Measurements from ENCODE around the gene PLA2G6.
"Not testable (repeated sequence)": the region's sequence is repeated elsewhere in the genome, so short reads cannot be mapped to it uniquely, and the experiment has no call there.

The PLA2G6 gene

DNA sequence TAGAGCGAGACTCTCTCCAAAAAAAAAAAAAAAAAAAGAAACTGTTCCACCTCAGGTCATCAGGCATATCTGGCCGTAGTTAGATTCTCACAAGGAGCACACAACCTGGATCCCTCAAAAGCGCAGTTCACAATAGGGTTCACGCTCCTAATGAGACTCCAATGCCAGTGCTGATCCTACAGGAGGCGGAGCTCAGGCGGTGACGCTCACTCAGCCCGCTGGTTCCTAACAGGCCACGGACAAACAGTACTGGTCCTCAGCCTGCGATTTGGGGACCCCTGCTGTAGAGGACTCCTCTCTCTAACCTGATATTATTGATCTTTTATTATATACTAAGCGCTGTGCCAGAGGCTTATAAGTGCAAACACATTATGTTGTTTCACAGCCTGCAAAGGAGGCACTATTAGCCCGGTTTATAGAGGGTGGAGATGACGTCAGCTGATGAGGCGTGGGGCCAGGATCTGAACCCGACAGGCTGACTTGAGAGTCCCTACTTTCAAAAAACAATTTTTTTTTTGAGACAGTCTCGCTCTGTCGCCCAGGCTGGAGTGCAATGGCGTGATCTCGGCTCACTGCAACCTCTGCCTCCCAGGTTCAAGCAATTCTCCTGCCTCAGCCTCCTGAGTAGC, 15.3 kb upstream of the PLA2G6 start:
- in situ Hi-C loops (cut with MboI; ENCODE audit: low sequenced_read_pairs), result no loop called here

DNA sequence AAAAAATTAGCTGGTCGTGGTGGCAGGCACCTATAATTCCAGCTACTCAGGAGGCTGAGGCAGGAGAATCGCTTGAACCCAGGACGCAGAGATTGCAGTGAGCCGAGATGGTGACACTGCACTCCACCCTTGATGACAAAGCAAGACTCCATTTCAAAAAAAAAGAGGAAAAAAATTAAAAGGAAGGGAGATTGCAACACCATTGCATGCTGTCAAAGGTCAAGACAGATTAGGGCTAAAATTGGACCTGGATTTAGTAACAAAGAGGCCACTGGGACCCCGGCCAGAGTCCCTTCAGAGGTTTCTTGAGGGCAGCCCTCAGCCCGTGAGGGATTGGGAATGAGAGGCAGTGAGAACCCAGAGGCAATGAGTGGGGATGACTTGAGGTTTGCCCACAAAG, 11.9 kb upstream of the PLA2G6 start:
- in situ Hi-C loops (cut with MboI; ENCODE audit: low sequenced_read_pairs), result no loop called here

DNA sequence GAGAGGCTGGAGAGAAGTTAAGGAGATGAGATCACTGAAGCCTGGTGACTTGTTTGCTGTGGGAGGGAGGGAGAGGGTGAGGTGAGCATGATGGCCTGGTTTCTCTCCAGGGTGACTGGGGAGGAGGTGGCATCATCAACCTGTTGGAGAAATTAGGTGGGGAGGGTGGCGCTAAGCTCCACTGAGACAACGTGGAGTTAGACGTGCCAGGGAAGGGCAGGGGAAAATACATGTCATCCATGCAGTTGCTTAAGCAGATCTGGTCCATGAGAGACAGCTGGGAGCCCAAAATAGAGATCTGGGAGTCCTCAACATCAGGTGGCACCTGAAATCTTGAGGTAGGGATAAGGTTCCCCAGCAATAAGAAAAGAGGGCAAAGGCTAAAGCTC, 10.8 kb upstream of the PLA2G6 start:
- in situ Hi-C loops (cut with MboI; ENCODE audit: low sequenced_read_pairs), result no loop called here

DNA sequence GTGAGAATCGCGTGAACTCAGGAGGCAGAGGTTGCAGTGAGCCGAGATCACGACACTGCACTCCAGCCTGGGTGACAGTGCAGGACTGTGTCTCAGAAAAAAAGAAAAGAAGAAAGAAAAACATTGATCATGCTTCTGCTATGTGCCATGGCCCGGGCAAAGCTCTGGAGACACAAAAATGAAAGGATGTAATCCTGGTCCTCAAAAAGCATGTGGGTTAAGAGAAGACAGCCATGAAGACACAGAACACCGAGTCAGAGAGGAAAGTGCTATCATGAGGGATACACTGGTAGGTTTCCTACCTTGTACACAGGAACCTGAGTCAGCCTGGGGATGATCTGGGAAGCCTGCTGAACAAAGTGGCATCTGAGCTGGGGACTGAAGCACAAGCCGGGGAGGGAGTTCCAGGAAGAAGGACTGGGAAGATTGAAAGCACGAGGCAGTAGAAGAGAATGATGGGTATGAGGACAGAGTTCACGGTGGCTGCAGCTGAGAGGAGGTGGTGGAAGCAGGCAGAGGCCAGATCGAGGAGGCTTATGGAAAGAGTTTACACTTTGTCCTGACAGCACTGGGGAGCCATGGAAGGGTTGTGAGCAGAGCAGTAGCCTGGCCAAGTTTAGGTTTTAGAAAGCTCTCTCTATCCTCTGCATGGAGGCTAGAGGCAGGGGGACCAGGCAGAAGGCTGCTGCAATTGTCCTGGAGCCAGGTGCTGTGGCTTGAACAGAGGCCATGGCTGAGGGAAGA, 10.3 kb upstream of the PLA2G6 start:
- in situ Hi-C loops (cut with MboI; ENCODE audit: low sequenced_read_pairs), result no loop called here

DNA sequence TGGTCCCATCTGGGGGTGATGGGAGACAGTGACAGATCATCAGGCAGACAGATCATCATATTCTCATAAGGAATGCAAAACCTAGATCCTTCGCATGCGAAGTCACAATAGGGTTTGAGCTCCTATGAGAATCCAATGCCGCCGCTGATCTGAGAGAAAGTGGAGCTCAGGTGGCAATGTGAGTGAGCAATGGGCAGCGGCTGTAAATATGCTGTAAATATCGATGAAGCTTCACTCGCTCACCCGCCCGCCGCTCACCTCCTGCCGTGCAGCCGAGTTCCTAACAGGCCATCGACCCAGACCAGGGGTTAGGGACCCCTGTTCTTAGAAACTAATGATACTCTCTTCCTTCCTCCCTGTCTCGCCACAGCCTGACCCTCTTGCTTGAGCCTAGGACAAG, 9.4 kb upstream of the PLA2G6 start:
- in situ Hi-C loops (cut with MboI; ENCODE audit: low sequenced_read_pairs), result no loop called here

GRCh38 chr22:38190581-38190980, 9.0 kb upstream of the PLA2G6 start:
- in situ Hi-C loops (cut with MboI; ENCODE audit: low sequenced_read_pairs), result no loop called here

- in situ Hi-C loops (cut with MboI; ENCODE audit: low sequenced_read_pairs), result no loop called here
Measured at GRCh38 chr22:38189104-38189503, 7.5 kb upstream of the PLA2G6 start.

GRCh38 chr22:38187413-38188212, 6.0 kb upstream of the PLA2G6 start:
- in situ Hi-C loops (cut with MboI; ENCODE audit: low sequenced_read_pairs), result no loop called here

GRCh38 chr22:38186429-38186828, 4.8 kb upstream of the PLA2G6 start:
- in situ Hi-C loops (cut with MboI; ENCODE audit: low sequenced_read_pairs), result no loop called here

GRCh38 chr22:38184788-38185187, 3.2 kb upstream of the PLA2G6 start:
- in situ Hi-C loops (cut with MboI; ENCODE audit: low sequenced_read_pairs), result no loop called here

GRCh38 chr22:38180841-38181452, 683 bp downstream of the PLA2G6 start:
- in situ Hi-C loops (cut with MboI; ENCODE audit: low sequenced_read_pairs), result no loop called here

DNA sequence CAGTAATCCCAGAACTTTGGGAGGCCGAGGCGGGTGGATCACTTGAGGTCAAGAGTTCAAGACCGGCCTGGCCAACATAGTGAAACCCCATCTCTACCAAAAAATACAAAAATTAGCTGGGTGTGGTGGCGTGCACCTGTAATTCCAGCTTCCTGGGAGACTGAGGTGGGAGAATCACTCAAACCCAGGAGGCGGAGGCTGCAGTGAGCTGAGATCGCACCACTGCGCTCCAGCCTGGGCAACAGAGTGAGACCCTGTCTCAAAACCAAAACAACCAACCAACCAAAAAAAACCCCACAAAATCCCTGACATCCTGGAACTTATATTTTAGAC, 3.1 kb downstream of the PLA2G6 start:
- in situ Hi-C loops (cut with MboI; ENCODE audit: low sequenced_read_pairs), result not testable (repeated sequence)

- in situ Hi-C loops (cut with MboI; ENCODE audit: low sequenced_read_pairs), result no loop called here
Measured at GRCh38 chr22:38177926-38178604, 3.6 kb downstream of the PLA2G6 start.

- in situ Hi-C loops (cut with MboI; ENCODE audit: low sequenced_read_pairs), result not testable (repeated sequence)
Measured at GRCh38 chr22:38177571-38177925, 4.1 kb downstream of the PLA2G6 start.

DNA sequence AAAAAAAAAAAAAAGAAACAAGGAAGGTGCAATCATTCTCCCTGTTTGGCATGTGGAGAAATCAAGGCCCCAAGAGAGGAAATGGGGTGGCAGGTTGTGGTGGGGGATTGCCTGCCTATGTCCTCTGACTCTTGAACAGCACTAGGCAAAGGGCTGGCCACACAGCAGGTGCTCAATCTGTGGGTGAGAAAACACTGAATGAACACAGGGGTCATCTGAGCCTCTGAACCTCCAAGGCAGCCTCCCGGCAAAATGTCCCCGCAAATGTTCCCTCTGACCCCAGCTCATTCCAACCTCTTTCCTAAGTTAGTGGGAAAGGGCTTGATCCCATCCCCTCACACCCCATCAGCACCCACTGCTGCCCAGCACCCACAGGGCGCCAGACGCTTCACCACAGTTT, 4.6 kb downstream of the PLA2G6 start:
- in situ Hi-C loops (cut with MboI; ENCODE audit: low sequenced_read_pairs), result no loop called here

DNA sequence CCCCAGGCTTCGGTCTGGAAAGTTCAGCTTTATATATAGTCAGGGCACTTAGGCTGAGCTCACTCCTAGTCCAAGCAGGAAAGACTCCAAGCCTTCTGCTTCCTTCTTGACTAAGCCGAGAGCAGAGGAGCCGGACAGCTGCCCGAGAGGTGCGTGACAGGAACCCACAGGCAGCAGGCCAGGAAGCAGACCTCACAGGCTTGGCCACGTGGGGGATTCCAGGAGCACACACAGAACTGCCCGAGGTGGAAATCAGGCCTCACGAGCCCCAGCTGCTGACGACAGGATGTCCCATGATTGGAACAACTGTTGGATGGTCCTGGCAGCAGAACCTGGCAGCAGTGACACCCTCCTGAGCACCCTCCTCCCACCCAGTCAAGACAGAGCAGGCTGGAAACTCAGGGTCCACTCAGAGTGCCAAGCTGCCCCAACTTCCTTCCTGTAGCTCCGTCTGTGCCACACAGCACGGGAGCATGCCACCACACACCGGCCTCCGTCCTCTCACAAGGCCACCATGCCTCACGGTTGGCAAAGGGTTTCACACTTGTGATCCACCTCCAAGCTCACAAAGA, 5.4 kb downstream of the PLA2G6 start:
- in situ Hi-C loops (cut with MboI; ENCODE audit: low sequenced_read_pairs), result no loop called here

DNA sequence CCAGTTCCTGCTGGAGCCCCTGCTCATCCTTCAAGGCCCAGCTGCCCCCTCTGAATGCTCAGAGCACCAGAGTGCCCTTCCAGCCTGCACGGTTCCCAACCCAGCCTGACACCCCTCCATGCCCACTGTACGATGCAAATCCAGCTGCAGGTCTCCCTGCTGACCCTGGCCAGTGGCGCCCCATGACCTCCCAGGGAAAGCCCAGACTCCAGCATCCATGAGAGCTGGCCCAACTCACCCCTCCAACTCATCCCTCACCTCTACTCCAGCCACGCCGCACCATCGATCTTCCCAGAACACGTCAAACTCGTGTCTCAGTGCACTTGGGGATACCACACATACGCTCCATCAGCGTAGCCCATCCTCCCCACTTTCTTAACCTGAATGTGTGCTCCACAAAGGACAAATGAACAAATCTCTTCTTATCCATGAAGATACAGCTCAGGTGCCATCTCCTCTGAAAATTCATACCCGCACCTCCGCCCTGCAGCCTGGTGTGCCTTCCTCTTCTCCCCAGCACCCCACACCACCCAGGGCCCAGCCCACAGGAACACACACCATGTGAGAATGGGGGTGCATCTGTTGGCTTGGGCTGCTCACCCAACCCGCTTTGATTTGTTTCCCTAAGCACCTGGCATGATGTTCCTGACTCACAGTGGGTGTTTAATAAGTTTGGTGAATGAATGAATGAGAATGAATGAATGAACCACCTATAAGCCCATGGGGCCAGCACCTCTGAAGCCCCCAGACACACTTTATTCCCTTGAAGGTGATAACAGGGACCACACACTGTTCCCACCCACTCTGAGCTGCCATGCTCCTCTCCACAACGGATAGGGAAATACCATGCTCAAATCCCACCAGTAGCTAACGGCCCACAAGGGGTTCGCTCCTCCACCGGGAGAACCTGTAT, 6.2 kb downstream of the PLA2G6 start:
- in situ Hi-C loops (cut with MboI; ENCODE audit: low sequenced_read_pairs), result no loop called here

DNA sequence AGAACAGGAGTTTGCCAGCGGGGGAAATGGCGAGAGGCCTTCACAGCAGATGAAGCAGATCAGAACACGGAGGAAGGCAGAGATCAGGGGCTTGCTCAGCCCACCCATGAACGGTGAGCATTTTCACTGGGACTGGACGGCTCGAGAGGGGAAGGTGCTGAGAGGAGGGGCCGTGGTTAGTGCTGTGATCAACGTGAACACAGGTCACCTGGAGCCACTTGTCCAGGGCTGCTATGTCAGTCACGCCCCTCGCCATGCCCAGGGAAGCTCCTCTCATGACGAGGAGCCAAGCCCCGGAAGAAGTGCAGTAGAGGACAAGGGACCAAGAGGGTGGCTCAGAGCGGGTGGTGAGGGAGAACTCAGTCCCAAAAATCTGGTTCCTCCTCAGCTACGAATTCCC, 7.0 kb downstream of the PLA2G6 start:
- in situ Hi-C loops (cut with MboI; ENCODE audit: low sequenced_read_pairs), result no loop called here

DNA sequence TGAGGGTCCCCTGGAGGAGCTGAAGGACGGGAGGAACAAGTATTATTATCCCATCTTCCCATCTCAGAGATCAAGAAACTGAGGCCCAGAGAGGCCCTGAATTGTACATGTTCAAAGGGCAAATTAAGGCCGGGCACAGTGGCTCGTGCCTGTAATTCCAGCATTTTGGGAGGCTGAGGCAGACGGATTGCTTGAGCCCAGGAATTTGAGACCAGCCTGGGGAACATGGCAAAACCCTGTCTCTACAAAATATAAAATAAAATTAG, 8.1 kb downstream of the PLA2G6 start:
- in situ Hi-C loops (cut with MboI; ENCODE audit: low sequenced_read_pairs), result no loop called here
